CD4-positive, alpha-beta T cell (primary cell): ENCODE data around the gene NLGN1. TPM values are rescaled to one million over a fixed set of nuclear protein-coding genes. Genes with fewer than 3 reads are reported as not detected.

Experiments
- ATAC-seq: fragments of 200-7000 bp; cut with Tn5 transposase; one replicate; pipeline ENCODE4 v1.10.0; 2022; ENCODE audit warnings: mild to moderate bottlenecking; ENCODE audit not compliant: poor library complexity
- CTCF ChIA-PET: fragments of 350-600 bp; sonication (Branson Sonifier 250); formaldehyde crosslinking; loops from one replicate; lab custom pipeline; 2021; ENCODE audit warnings: antibody characterized with exemption, inconsistent platforms; lab: Charles Lee
- POLR2A ChIA-PET: fragments of 350-600 bp; sonication (Branson Sonifier 250); formaldehyde crosslinking; loops from one replicate; lab custom pipeline; 2021; ENCODE audit warnings: antibody characterized with exemption, inconsistent platforms; lab: Charles Lee
- DNase-seq, 14 experiments: peaks; one replicate each; pipeline ENCODE4 v3.0.0-alpha.2; 2013 to 2020; ENCODE audit warnings: mixed read lengths in 2 of 14
- H3K27ac ChIP-seq, 2 donors: one replicate each; pipeline versions ENCODE4 v1.5.1 to v1.7.0; 2013; ENCODE audit warnings: low read length in 2 of 2, low read depth in 1 of 2, mild to moderate bottlenecking in 1 of 2
- H3K27me3 ChIP-seq, 2 experiments: 1 replicate in 1 of 2; 2 replicates in 1 of 2; pipeline versions ENCODE4 v1.6.1 to v1.7.0; 2013; ENCODE audit warnings: low read length in 2 of 2, control low read depth in 1 of 2, mild to moderate bottlenecking in 1 of 2, moderate library complexity in 1 of 2; ENCODE audit not compliant: insufficient read depth in 2 of 2, control insufficient read depth in 1 of 2
- H3K36me3 ChIP-seq: one replicate; pipeline ENCODE4 v1.6.1; 2013; ENCODE audit warnings: low read length, control low read depth; ENCODE audit not compliant: insufficient read depth
- H3K4me1 ChIP-seq: one replicate; pipeline ENCODE4 v1.6.1; 2013; ENCODE audit warnings: low read length, control low read depth; ENCODE audit not compliant: insufficient read depth
- H3K4me3 ChIP-seq: one replicate; pipeline ENCODE4 v1.5.1; 2013; ENCODE audit warnings: mild to moderate bottlenecking, low read length, moderate library complexity
- H3K9me3 ChIP-seq, 2 experiments: 1 replicate in 1 of 2; 2 replicates in 1 of 2; pipeline versions ENCODE4 v1.6.1 to v1.7.0; 2013; ENCODE audit warnings: low read length in 2 of 2, mild to moderate bottlenecking in 2 of 2, control low read depth in 1 of 2, moderate library complexity in 1 of 2; ENCODE audit not compliant: control insufficient read depth in 1 of 2, insufficient read depth in 1 of 2
- H3K27ac Mint-ChIP-seq: one replicate; pipeline ENCODE4 v1.8.0; 2020; ENCODE audit warnings: mixed read lengths
- H3K27me3 Mint-ChIP-seq: one replicate; pipeline ENCODE4 v1.8.0; 2021; ENCODE audit warnings: mixed read lengths
- H3K36me3 Mint-ChIP-seq: one replicate; pipeline ENCODE4 v1.8.0; 2021; ENCODE audit warnings: low read depth, mixed read lengths
- H3K4me1 Mint-ChIP-seq: one replicate; pipeline ENCODE4 v1.8.0; 2021; ENCODE audit warnings: low read depth, mixed read lengths
- H3K4me3 Mint-ChIP-seq: one replicate; pipeline ENCODE4 v1.8.0; 2020; ENCODE audit warnings: mild to moderate bottlenecking, mixed read lengths
- H3K9me3 Mint-ChIP-seq: one replicate; pipeline ENCODE4 v1.8.0; 2020; ENCODE audit warnings: mixed read lengths
- intact Hi-C, 2 experiments: fragments of 100-400 bp; cut with DNase I in 1 of 2; cut with micrococcal nuclease in 1 of 2; formaldehyde crosslinking; loops; one replicate each; pipeline versions ENCODE4 v1.15.1 to v1.9.0; 2023 to 2025; cut with DNase I, micrococcal nuclease
- total RNA-seq, 174 experiments: library from RNA in 2 of 174; stranded (reverse) in 2 of 174; gene quantifications; one replicate each; pipeline ENCODE4 v1.2.3 and lab custom pipeline; 2021 to 2026
- TF ChIP-seq, protein P1 (sequence below): fragments of 200-600 bp; IDR thresholded peaks from one replicate; pipeline ENCODE4 v1.8.0; 2022; ENCODE audit warnings: antibody characterized with exemption, mild to moderate bottlenecking

The NLGN1 gene
- total RNA-seq, 2 experiments from 2014 or later = not detected

DNA sequence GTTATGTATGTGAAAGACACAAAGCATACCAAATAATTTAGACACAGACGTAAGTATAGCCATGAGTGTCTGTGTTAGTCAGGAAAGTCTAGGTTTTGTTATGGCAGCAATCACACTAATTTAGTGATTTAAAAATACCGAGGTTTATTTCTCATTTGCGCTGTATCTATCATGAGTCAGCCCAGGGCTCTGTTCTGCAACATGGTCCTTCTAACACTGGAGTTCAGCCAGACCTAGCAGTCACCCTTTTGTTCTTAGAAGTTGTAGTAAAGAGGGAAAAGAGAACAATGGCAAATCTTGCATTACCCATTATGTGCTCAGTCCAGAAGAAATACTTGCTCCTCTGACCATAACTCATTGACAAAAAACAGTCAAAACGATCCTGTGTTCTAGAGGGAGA, 311.5 kb downstream of the NLGN1 start:
- no peaks in the 10 kb centered on the region for H3K36me3 ChIP-seq
- intact Hi-C loops = no loop called here
- no peaks in the 10 kb centered on the region for H3K4me1 ChIP-seq
- DNase-seq = no peak
- Mint-ChIP-seq H3K27me3 (no peaks in the 10 kb centered on the region), H3K9me3 (peaks cover 3% of the 10 kb centered on the region), H3K4me3 (no peak overlapping the region), H3K36me3 (no peaks in the 10 kb centered on the region), H3K4me1 (no peaks in the 10 kb centered on the region), H3K27ac (no peak overlapping the region)
- POLR2A ChIA-PET = no interaction called here
- TF ChIP-seq, protein P1, sequence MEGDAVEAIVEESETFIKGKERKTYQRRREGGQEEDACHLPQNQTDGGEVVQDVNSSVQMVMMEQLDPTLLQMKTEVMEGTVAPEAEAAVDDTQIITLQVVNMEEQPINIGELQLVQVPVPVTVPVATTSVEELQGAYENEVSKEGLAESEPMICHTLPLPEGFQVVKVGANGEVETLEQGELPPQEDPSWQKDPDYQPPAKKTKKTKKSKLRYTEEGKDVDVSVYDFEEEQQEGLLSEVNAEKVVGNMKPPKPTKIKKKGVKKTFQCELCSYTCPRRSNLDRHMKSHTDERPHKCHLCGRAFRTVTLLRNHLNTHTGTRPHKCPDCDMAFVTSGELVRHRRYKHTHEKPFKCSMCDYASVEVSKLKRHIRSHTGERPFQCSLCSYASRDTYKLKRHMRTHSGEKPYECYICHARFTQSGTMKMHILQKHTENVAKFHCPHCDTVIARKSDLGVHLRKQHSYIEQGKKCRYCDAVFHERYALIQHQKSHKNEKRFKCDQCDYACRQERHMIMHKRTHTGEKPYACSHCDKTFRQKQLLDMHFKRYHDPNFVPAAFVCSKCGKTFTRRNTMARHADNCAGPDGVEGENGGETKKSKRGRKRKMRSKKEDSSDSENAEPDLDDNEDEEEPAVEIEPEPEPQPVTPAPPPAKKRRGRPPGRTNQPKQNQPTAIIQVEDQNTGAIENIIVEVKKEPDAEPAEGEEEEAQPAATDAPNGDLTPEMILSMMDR = no peak
- H3K9me3 ChIP-seq = no peaks in the 10 kb centered on the region
- no peak for ATAC-seq
- H3K4me3 ChIP-seq = no peak overlapping the region
- CTCF ChIA-PET = no interaction called here
- H3K27ac ChIP-seq = no peak overlapping the region
- no peaks in the 10 kb centered on the region for H3K27me3 ChIP-seq

DNA sequence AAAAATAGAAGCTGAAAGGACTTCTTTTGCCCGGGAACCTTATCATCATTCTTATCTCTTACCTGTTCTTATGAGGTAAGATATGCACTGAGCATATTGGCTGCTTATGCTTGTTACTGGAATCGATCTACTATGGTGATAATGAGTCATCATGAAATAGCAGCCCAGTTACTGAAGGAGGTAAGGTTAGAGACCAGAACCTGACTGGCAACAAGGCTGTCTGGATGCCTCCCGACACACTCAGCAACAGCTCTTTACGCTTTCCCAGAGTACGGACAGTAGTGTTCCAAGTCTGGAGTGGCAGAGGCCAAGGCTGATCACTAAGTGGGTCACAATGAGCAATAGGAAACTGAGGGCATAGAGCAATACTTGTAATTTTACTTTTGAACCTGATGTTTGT, 314.1 kb downstream of the NLGN1 start:
- TF ChIP-seq, protein P1 = no peak
- Mint-ChIP-seq H3K4me3 (no peak overlapping the region), H3K36me3 (no peaks in the 10 kb centered on the region), H3K27ac (no peak overlapping the region), H3K9me3 (peaks cover 3% of the 10 kb centered on the region), H3K4me1 (no peaks in the 10 kb centered on the region), H3K27me3 (no peaks in the 10 kb centered on the region)
- intact Hi-C loops = no loop called here
- no peak overlapping the region for H3K27ac ChIP-seq
- no peaks in the 10 kb centered on the region for H3K36me3 ChIP-seq
- H3K4me1 ChIP-seq = no peaks in the 10 kb centered on the region
- POLR2A ChIA-PET = no interaction called here
- H3K4me3 ChIP-seq = no peak overlapping the region
- no peak for ATAC-seq
- no peaks in the 10 kb centered on the region for H3K9me3 ChIP-seq
- H3K27me3 ChIP-seq = no peaks in the 10 kb centered on the region
- CTCF ChIA-PET = no interaction called here
- DNase-seq = no peak

DNA sequence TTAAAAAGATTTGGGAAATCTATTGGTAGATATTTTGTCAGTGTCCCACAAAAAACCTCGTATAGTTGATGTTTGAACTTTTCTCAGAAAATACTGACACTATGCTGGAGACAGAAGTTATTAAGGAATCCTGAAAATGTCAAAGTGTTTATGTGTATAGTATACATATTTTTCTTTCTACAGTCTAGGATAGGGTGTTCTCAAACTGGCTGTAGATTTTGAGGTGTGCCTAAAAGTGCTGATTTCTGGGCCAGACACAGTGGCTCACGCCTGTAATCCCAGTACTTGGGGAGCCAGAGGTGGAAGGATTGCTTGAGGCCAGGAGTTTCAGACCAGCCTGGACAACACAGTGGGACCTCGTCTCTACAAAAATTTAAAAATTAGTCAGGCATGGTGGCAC, 322.0 kb downstream of the NLGN1 start:
- H3K27me3 ChIP-seq = no peaks in the 10 kb centered on the region
- no peaks in the 10 kb centered on the region for H3K4me1 Mint-ChIP-seq
- no peaks in the 10 kb centered on the region for H3K27me3 Mint-ChIP-seq
- H3K27ac ChIP-seq = no peak overlapping the region
- intact Hi-C loops = no loop called here
- DNase-seq (no peak), ATAC-seq (no peak)
- no peaks in the 10 kb centered on the region for H3K36me3 ChIP-seq
- H3K9me3 Mint-ChIP-seq = peaks cover 3% of the 10 kb centered on the region
- no peaks in the 10 kb centered on the region for H3K9me3 ChIP-seq
- H3K4me3 ChIP-seq = no peak overlapping the region
- TF ChIP-seq, protein P1 = no peak
- H3K27ac Mint-ChIP-seq = no peak overlapping the region
- ChIA-PET CTCF (no interaction called here), POLR2A (no interaction called here)
- H3K4me1 ChIP-seq = no peaks in the 10 kb centered on the region
- no peak overlapping the region for H3K4me3 Mint-ChIP-seq
- no peaks in the 10 kb centered on the region for H3K36me3 Mint-ChIP-seq
